HCEC 1CT (cell line): ENCODE data around the gene OR5M11.
"Not testable (repeated sequence)": the region's sequence is repeated elsewhere in the genome, so short reads cannot be mapped to it uniquely, and the experiment has no call there.

Source experiments
- DNase-seq: peaks from one replicate; pipeline ENCODE4 v3.0.0-alpha.2; 2017

The OR5M11 gene

GRCh38 chr11:56543157-56543556, at the start of gene OR5M11:
Gene OR5M11 (minus strand): TSS chr11:56543257. CDS start chr11:56543257, 0 bp downstream.
- no peak for DNase-seq

GRCh38 chr11:56592088-56592717, 49.1 kb upstream of the OR5M11 start:
- DNase-seq = not testable (repeated sequence)

GRCh38 chr11:56577621-56578020, 34.6 kb upstream of the OR5M11 start, which contains the start of gene OR5M10:
Gene OR5M10 (minus strand): TSS chr11:56577721. CDS start chr11:56577721, 0 bp downstream.
- no peak for DNase-seq

- DNase-seq = no peak
These were observed 15.5 kb upstream of the OR5M11 start for GRCh38 chr11:56558574-56558973.

GRCh38 chr11:56554691-56555090, 11.6 kb upstream of the OR5M11 start:
- DNase-seq = not testable (repeated sequence)

- DNase-seq = no peak
These were observed 2.5 kb upstream of the OR5M11 start for GRCh38 chr11:56545531-56545930.

- no peak for DNase-seq
These were observed 682 bp upstream of the OR5M11 start for GRCh38 chr11:56543739-56544138.

GRCh38 chr11:56533054-56533740, 9.9 kb downstream of the OR5M11 start:
- no peak for DNase-seq

GRCh38 chr11:56531856-56532255, 11.2 kb downstream of the OR5M11 start:
- DNase-seq = no peak

GRCh38 chr11:56522008-56522407, 21.0 kb downstream of the OR5M11 start:
- DNase-seq = no peak

GRCh38 chr11:56513280-56513679, 29.8 kb downstream of the OR5M11 start:
- no peak for DNase-seq

GRCh38 chr11:56509439-56509838, 33.6 kb downstream of the OR5M11 start:
- no peak for DNase-seq

- DNase-seq = no peak
These were observed 46.0 kb downstream of the OR5M11 start for GRCh38 chr11:56497010-56497409.

GRCh38 chr11:56495117-56495516, 47.9 kb downstream of the OR5M11 start:
- no peak for DNase-seq
